ENCODE results near the gene DUSP3. TPM values are rescaled to one million over a fixed set of nuclear protein-coding genes. Genes with fewer than 3 reads are reported as not detected.

DUSP3 gene
- 10 to 100 TPM; 75.1 to 97.2 (median 87.7) TPM for total RNA-seq
- long read RNA-seq, full-length matches to known transcripts, result 1 of 3 reads
- long read RNA-seq, partial matches to known transcripts, result 0 of 3 reads
- long read RNA-seq, other reads (novel, unspliced or antisense), result 2 of 3 reads

GRCh38 chr17:43778337-43779144 is at the start of gene DUSP3:
TSS of gene DUSP3 (minus strand) at chr17:43778977. CDS start at chr17:43778924, 53 bp downstream.
- WGBS (ENCODE audit: insufficient coverage, low coverage, low lambda C conversion rate, missing lambda C conversion rate), result 3% methylated on average over 8 of the region's 100 CpGs

GRCh38 chr17:43827596-43827995 is 48.8 kb upstream of the DUSP3 start:
- ATAC-seq (no peak), DNase-seq (peak in 1 of 3 donors; percentile 32)
- Histone ChIP-seq H3K4me3 (no peak overlapping the region), H3K9me3 (no peaks in the 10 kb centered on the region), H3K27ac (no peak overlapping the region), H3K36me3 (no peaks in the 10 kb centered on the region), H3K4me1 (no peaks in the 10 kb centered on the region), H3K27me3 (no peaks in the 10 kb centered on the region)
- no peak for TF ChIP-seq CTCF (IDR thresholded peaks at IDR 0.05)
- no peak for TF ChIP-seq POLR2A (IDR thresholded peaks at IDR 0.05)
- intact Hi-C loops (cut with DNase I), result no loop called here
- 86% methylated on average over 9 of the region's 9 CpGs for WGBS (ENCODE audit: insufficient coverage, low coverage, low lambda C conversion rate, missing lambda C conversion rate)

More at GRCh38 chr17:43778337-43779144, at the start of gene DUSP3:
- DNase-seq (peak; percentile 98 to 99 (median 99)), ATAC-seq (peak; percentile 86 to 92 (median 90))
- Histone ChIP-seq H3K36me3 (peaks cover 0 to 14% (median 6%) of the 10 kb centered on the region in 4 donors), H3K9me3 (no peaks in the 10 kb centered on the region), H3K27me3 (no peaks in the 10 kb centered on the region), H3K27ac (peak within 1 kb of the TSS; percentile 100), H3K4me1 (peaks cover 0 to 53% (median 21%) of the 10 kb centered on the region in 4 donors), H3K4me3 (peak within 1 kb of the TSS; percentile 95 to 99 (median 98))
- peak; percentile 97 for TF ChIP-seq POLR2A (IDR thresholded peaks at IDR 0.05)
- no peak for TF ChIP-seq CTCF (IDR thresholded peaks at IDR 0.05)
- intact Hi-C loops (cut with DNase I), result no loop called here

- intact Hi-C loops (cut with DNase I), result no loop called here
- ATAC-seq (no peak), DNase-seq (no peak)
- TF ChIP-seq POLR2A (IDR thresholded peaks at IDR 0.05), result no peak
- no peak for TF ChIP-seq CTCF (IDR thresholded peaks at IDR 0.05)
- Histone ChIP-seq H3K9me3 (no peaks in the 10 kb centered on the region), H3K36me3 (no peaks in the 10 kb centered on the region), H3K27me3 (no peaks in the 10 kb centered on the region), H3K4me1 (no peaks in the 10 kb centered on the region), H3K27ac (no peak overlapping the region), H3K4me3 (no peak overlapping the region)
- 92% methylated on average over 7 of the region's 7 CpGs for whole genome bisulfite sequencing (ENCODE audit: insufficient coverage, low coverage, low lambda C conversion rate, missing lambda C conversion rate)
Observed at GRCh38 chr17:43826206-43826605, 47.4 kb upstream of the DUSP3 start.

- Histone ChIP-seq H3K4me1 (no peaks in the 10 kb centered on the region), H3K9me3 (no peaks in the 10 kb centered on the region), H3K36me3 (no peaks in the 10 kb centered on the region), H3K4me3 (no peak overlapping the region), H3K27ac (no peak overlapping the region), H3K27me3 (no peaks in the 10 kb centered on the region)
- WGBS (ENCODE audit: insufficient coverage, low coverage, low lambda C conversion rate, missing lambda C conversion rate), result 94% methylated on average over 6 of the region's 12 CpGs
- intact Hi-C loops (cut with DNase I), result no loop called here
- peak in 2 of 3 donors; percentile 39 to 45 for DNase-seq
- TF ChIP-seq CTCF (IDR thresholded peaks at IDR 0.05) (no peak), POLR2A (IDR thresholded peaks at IDR 0.05) (no peak)
- no peak for ATAC-seq
Observed at GRCh38 chr17:43825567-43825966, 46.8 kb upstream of the DUSP3 start.

Measured in right lobe of liver (tissue), 6 donors.